Suppressor macrophage treated with lipopolysaccharide for 1 hour (primary cell): ENCODE results near the gene CAST.

Source experiments
- DNase-seq, 3 donors: peaks; one replicate each; pipeline ENCODE4 v3.0.0-alpha.2; 2020 to 2022

The CAST gene

GRCh38 chr5:96745844-96746531, 83.8 kb downstream of the CAST start:
- DNase-seq, result peak; percentile 38 to 63 (median 43)

GRCh38 chr5:96747720-96748119, 85.5 kb downstream of the CAST start:
- DNase-seq, result no peak

GRCh38 chr5:96750110-96750822, 88.1 kb downstream of the CAST start:
- no peak for DNase-seq

GRCh38 chr5:96751203-96752169, 89.3 kb downstream of the CAST start:
- DNase-seq, result no peak

GRCh38 chr5:96752341-96753016, 90.3 kb downstream of the CAST start:
- peak; percentile 78 to 85 (median 81) for DNase-seq

GRCh38 chr5:96753017-96753397, 90.8 kb downstream of the CAST start:
- no peak for DNase-seq

GRCh38 chr5:96753848-96754247, 91.7 kb downstream of the CAST start:
- no peak for DNase-seq

- no peak for DNase-seq
These were observed 93.7 kb downstream of the CAST start for GRCh38 chr5:96755851-96756250.

GRCh38 chr5:96756985-96757384, 94.8 kb downstream of the CAST start:
- DNase-seq, result no peak

- DNase-seq, result no peak
These were observed 96.4 kb downstream of the CAST start for GRCh38 chr5:96758621-96759020.

GRCh38 chr5:96761618-96762017, 99.4 kb downstream of the CAST start:
- DNase-seq, result no peak

GRCh38 chr5:96763026-96763425, 100.8 kb downstream of the CAST start:
- DNase-seq, result no peak

- DNase-seq, result no peak
These were observed 102.9 kb downstream of the CAST start for GRCh38 chr5:96765043-96765442.

- DNase-seq, result no peak
These were observed 106.6 kb downstream of the CAST start for GRCh38 chr5:96768708-96769251.

GRCh38 chr5:96771395-96771794, 109.2 kb downstream of the CAST start:
- DNase-seq, result peak in 1 of 3 donors; percentile 46

GRCh38 chr5:96772111-96772510, 109.9 kb downstream of the CAST start:
- DNase-seq, result no peak

- no peak for DNase-seq
These were observed 110.4 kb downstream of the CAST start for GRCh38 chr5:96772542-96772941.

- no peak for DNase-seq
These were observed 112.9 kb downstream of the CAST start for GRCh38 chr5:96775050-96775449.

- no peak for DNase-seq
These were observed 113.5 kb downstream of the CAST start for GRCh38 chr5:96775689-96776088.

- no peak for DNase-seq
These were observed 114.4 kb downstream of the CAST start for GRCh38 chr5:96776621-96777020.

- no peak for DNase-seq
These were observed 116.2 kb downstream of the CAST start for GRCh38 chr5:96778409-96778808.

- no peak for DNase-seq
These were observed 118.5 kb downstream of the CAST start for GRCh38 chr5:96780626-96781025.
